Mesendoderm (in vitro differentiated cells): ENCODE results near the gene SAP30.

Experiments
- DNase-seq: peaks from one replicate; pipeline ENCODE4 v3.0.0; 2013
- H2AK5ac ChIP-seq: 2 replicates; pipeline ENCODE4 v1.6.1; 2013; ENCODE audit warnings: low read length, inconsistent platforms
- H2BK120ac ChIP-seq: 2 replicates; pipeline ENCODE4 v1.6.1; 2013; ENCODE audit warnings: low read depth, mild to moderate bottlenecking, low read length, moderate library complexity, mixed read lengths
- H2BK15ac ChIP-seq: replicated peaks from 2 replicates; pipeline ENCODE4 v1.6.1; 2013; ENCODE audit warnings: low read depth, mild to moderate bottlenecking, moderate library complexity
- H2BK5ac ChIP-seq: 2 replicates; pipeline ENCODE4 v1.6.1; 2013; ENCODE audit warnings: low read length, inconsistent platforms
- H3K18ac ChIP-seq: 2 replicates; pipeline ENCODE4 v1.6.1; 2013; ENCODE audit warnings: mild to moderate bottlenecking, low read length, mixed read lengths
- H3K23ac ChIP-seq: one replicate; pipeline ENCODE4 v1.6.1; 2013; ENCODE audit warnings: low read length
- H3K27ac ChIP-seq: 2 replicates; pipeline ENCODE4 v1.5.1; 2013; ENCODE audit warnings: low read depth, mild to moderate bottlenecking, inconsistent platforms, low read length, moderate library complexity
- H3K27me3 ChIP-seq: 2 replicates; pipeline ENCODE4 v1.6.1; 2013; ENCODE audit warnings: low read length, control low read depth, mild to moderate bottlenecking, inconsistent platforms; ENCODE audit not compliant: insufficient read depth, poor library complexity
- H3K36me3 ChIP-seq: 2 replicates; pipeline ENCODE4 v1.6.1; 2013; ENCODE audit warnings: low read length, inconsistent platforms; ENCODE audit not compliant: control insufficient read depth, insufficient read depth
- H3K4ac ChIP-seq: one replicate; pipeline ENCODE4 v1.6.1; 2013; ENCODE audit warnings: low read depth, mild to moderate bottlenecking, low read length, moderate library complexity
- H3K4me1 ChIP-seq: 2 replicates; pipeline ENCODE4 v1.6.1; 2013; ENCODE audit warnings: low read depth, low read length, inconsistent platforms; ENCODE audit not compliant: control insufficient read depth
- H3K4me2 ChIP-seq: 2 replicates; pipeline ENCODE4 v1.6.1; 2013; ENCODE audit warnings: low read length
- H3K4me3 ChIP-seq: 2 replicates; pipeline ENCODE4 v1.5.1; 2013; ENCODE audit warnings: mild to moderate bottlenecking, low read length
- H3K56ac ChIP-seq: one replicate; pipeline ENCODE4 v1.6.1; 2013; ENCODE audit warnings: low read length
- H3K79me1 ChIP-seq: 2 replicates; pipeline ENCODE4 v1.6.1; 2013; ENCODE audit warnings: low read length, inconsistent platforms
- H3K79me2 ChIP-seq: 2 replicates; pipeline ENCODE4 v1.6.1; 2013; ENCODE audit warnings: mild to moderate bottlenecking, low read length; ENCODE audit not compliant: control insufficient read depth, insufficient read depth
- H3K9ac ChIP-seq: 2 replicates; pipeline ENCODE4 v1.6.1; 2013; ENCODE audit warnings: low read length, inconsistent platforms
- H4K5ac ChIP-seq: one replicate; pipeline ENCODE4 v1.6.1; 2013; ENCODE audit warnings: low read length
- H4K8ac ChIP-seq: one replicate; pipeline ENCODE4 v1.6.1; 2013; ENCODE audit warnings: low read depth, mild to moderate bottlenecking, control low read depth, low read length, moderate library complexity
- WGBS: extraction: QIAGEN DNeasy Blood & Tissue Kit; methylation state at CpG from one replicate; pipeline ENCODE4 v1.1.7; 2013; ENCODE audit warnings: low lambda C conversion rate, missing lambda C conversion rate; ENCODE audit not compliant: insufficient coverage; ENCODE audit errors: extremely low coverage; 5-methylcytosine and 5-hydroxymethylcytosine counted together

The SAP30 gene

DNA sequence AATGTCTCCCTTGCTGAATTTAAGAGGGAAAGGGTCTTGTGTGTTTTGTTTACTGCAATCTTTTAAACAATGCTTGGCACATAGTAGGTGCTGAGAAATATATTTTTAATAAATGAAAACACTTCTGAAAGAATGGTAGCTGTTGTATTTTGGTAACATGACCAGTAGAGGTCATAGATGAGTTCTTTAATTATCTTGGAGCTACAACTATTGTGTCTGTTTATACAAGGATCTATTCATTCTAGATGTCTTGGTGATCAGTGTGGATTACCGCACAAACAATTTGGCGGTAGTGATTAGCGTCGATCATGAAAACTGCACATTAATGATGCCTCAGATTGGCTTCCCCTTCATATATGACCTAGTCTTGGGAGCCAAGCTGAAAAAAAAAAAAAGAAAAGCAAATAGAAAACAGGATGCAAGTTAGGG lies 49.6 kb downstream of the SAP30 start:
- Histone ChIP-seq H4K5ac (no peak overlapping the region), H2BK15ac (no peak overlapping the region), H2BK5ac (no peak overlapping the region), H3K9ac (no peak overlapping the region), H3K79me2 (no peaks in the 10 kb centered on the region), H3K18ac (no peak overlapping the region), H3K4me2 (no peak overlapping the region), H3K4me3 (no peak overlapping the region), H3K4me1 (no peaks in the 10 kb centered on the region), H3K56ac (no peak overlapping the region), H2BK120ac (no peak overlapping the region), H2AK5ac (no peak overlapping the region), H3K23ac (no peak overlapping the region), H3K36me3 (no peaks in the 10 kb centered on the region), H3K27ac (no peak overlapping the region), H3K4ac (no peak overlapping the region), H3K79me1 (no peaks in the 10 kb centered on the region), H3K27me3 (no peaks in the 10 kb centered on the region), H4K8ac (no peak overlapping the region)
- no CpG with 5 or more reads among the region's 4 CpGs for WGBS
- DNase-seq: no peak

DNA sequence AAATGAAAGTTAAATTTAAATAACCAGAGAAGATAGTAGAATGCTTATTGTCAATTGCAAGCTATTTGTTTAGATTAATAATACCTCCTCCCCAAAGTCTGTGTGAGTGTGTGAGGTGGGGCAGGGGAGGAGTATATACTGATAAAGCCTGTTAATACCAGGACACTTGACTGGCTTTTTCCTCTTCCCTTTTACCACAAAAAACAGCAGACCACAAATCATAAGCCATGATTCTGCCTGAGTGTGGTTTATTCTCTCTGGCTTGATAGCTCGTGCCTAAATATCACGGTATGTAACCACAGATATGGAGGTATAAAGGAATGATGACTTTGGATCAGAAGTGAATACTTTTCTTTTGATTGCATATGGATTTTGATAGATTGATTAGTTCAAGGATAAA lies 50.0 kb downstream of the SAP30 start:
- H3K4ac ChIP-seq: no peak overlapping the region
- H4K8ac ChIP-seq: no peak overlapping the region
- no peak overlapping the region for H2BK15ac ChIP-seq
- H3K4me3 ChIP-seq: no peak overlapping the region
- H3K27me3 ChIP-seq: no peaks in the 10 kb centered on the region
- H3K56ac ChIP-seq: no peak overlapping the region
- no peak overlapping the region for H2BK120ac ChIP-seq
- H3K9ac ChIP-seq: no peak overlapping the region
- no peak overlapping the region for H2BK5ac ChIP-seq
- no peak overlapping the region for H3K4me2 ChIP-seq
- H3K27ac ChIP-seq: no peak overlapping the region
- no peak overlapping the region for H3K18ac ChIP-seq
- H3K79me2 ChIP-seq: no peaks in the 10 kb centered on the region
- no peak overlapping the region for H3K23ac ChIP-seq
- H3K36me3 ChIP-seq: no peaks in the 10 kb centered on the region
- no peak for DNase-seq
- H4K5ac ChIP-seq: no peak overlapping the region
- no CpG with 5 or more reads among the region's 2 CpGs for WGBS
- H3K79me1 ChIP-seq: no peaks in the 10 kb centered on the region
- no peak overlapping the region for H2AK5ac ChIP-seq
- H3K4me1 ChIP-seq: no peaks in the 10 kb centered on the region

DNA sequence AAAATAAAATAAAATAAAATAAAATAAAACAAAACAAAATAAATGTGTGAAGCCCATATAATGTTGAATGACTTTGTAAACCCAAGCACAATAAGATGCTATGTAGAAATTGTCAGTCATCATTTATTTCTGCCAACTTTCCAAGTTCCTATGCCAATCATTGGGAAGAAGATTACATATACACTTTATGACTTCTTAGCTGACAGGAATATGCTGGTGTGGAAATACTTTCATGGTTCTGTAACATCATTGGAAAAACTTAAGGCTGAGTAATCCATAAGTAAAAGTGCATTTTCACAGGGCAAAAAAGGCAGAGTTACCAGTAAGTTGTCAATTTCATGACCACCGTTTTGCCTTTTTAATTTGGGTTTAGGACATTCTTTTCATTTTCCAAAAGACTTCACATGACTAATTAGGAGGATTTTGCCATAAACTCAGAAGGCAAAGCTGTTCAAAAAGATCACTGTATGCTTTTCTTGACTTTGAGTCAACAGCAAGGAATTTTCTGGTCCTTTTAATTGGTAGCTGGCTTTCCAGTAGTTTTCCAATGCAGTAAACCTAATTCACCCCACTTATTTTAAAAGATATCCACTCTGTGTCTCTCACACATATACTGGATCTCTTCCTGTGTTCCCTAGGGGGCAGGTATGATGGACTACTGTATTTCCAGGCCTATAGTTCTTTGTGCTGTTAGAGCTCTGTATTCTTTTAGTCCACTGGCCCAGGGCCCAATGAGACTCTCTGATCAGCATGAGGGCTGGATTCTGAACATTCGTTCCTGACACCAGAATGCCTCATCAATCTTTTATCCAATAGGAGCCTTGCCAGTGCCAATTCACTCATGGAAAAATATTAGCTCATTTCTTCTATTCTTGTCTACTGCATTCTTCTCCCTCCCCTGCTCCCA lies 54.4 kb downstream of the SAP30 start:
- Histone ChIP-seq H3K79me2 (no peaks in the 10 kb centered on the region), H3K9ac (no peak overlapping the region), H2BK120ac (no peak overlapping the region), H4K8ac (no peak overlapping the region), H3K4ac (no peak overlapping the region), H4K5ac (no peak overlapping the region), H2BK15ac (no peak overlapping the region), H2BK5ac (no peak overlapping the region), H3K79me1 (no peaks in the 10 kb centered on the region), H3K4me3 (no peak overlapping the region), H3K18ac (no peak overlapping the region), H3K23ac (no peak overlapping the region), H3K56ac (no peak overlapping the region), H3K4me1 (no peaks in the 10 kb centered on the region), H3K4me2 (no peak overlapping the region), H3K27me3 (no peaks in the 10 kb centered on the region), H2AK5ac (no peak overlapping the region), H3K27ac (no peak overlapping the region), H3K36me3 (no peaks in the 10 kb centered on the region)
- WGBS: no CpG with 5 or more reads among the region's 2 CpGs
- no peak for DNase-seq

DNA sequence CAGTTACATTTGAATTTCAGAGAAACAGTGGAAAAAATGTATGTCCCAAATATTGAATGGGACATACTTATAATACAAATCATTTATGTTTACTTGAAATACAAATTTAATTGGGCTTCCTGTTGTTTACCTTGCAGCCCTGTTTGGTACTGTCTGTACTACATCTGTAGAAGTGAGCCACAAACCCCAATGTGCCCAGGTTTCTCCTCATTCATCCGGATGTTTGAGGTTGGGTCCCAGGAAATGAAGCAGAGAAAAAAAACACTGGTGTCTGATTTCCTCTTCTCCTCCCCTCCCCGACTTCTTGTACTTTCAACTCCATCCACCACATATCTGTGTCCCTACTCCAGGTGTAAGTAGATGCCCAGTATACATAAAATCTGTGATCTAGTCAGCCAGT lies 55.3 kb downstream of the SAP30 start:
- WGBS: no CpG with 5 or more reads among the region's 2 CpGs

More for the DNA sequence above, 55.3 kb downstream of the SAP30 start:
- Histone ChIP-seq H3K18ac (no peak overlapping the region), H3K4me2 (no peak overlapping the region), H3K4ac (no peak overlapping the region), H2BK120ac (no peak overlapping the region), H3K79me1 (no peaks in the 10 kb centered on the region), H3K9ac (no peak overlapping the region), H3K23ac (no peak overlapping the region), H3K79me2 (no peaks in the 10 kb centered on the region), H4K5ac (no peak overlapping the region), H3K27me3 (no peaks in the 10 kb centered on the region), H3K4me1 (no peaks in the 10 kb centered on the region), H3K36me3 (no peaks in the 10 kb centered on the region), H2BK5ac (no peak overlapping the region), H3K56ac (no peak overlapping the region), H3K4me3 (no peak overlapping the region), H3K27ac (no peak overlapping the region), H2BK15ac (no peak overlapping the region), H2AK5ac (no peak overlapping the region), H4K8ac (no peak overlapping the region)
- DNase-seq: no peak
